HEK293 (cell line): Measurements from ENCODE around the gene NOA1.

Experiments used
- CTCF ChIP-seq: fragments of 450-650 bp; formaldehyde crosslinking; IDR thresholded peaks from 2 replicates; pipeline ENCODE4 v1.5.1; 2016; ENCODE audit warnings: missing biosample characterization, missing genetic modification characterization
- HOXD13 ChIP-seq: sonication (generic); formaldehyde crosslinking; IDR thresholded peaks from 2 replicates; pipeline ENCODE4 v1.8.0; 2022; ENCODE audit warnings: missing genetic modification reagents, borderline replicate concordance
- PBX3 ChIP-seq: sonication (generic); formaldehyde crosslinking; IDR thresholded peaks from 2 replicates; pipeline ENCODE4 v1.8.1; 2022; ENCODE audit warnings: mild to moderate bottlenecking, moderate library complexity, missing genetic modification reagents
- ZBTB10 ChIP-seq: fragments of 450-650 bp; formaldehyde crosslinking; IDR thresholded peaks from 2 replicates; pipeline ENCODE4 v1.5.1; 2016; ENCODE audit warnings: missing biosample characterization, missing genetic modification characterization
- ZBTB11 ChIP-seq: fragments of 450-650 bp; formaldehyde crosslinking; conservative IDR thresholded peaks from 2 replicates; pipeline ENCODE4 v1.5.1; 2016; ENCODE audit warnings: low read depth, missing biosample characterization, missing genetic modification characterization
- ZNF530 ChIP-seq: fragments of 450-650 bp; formaldehyde crosslinking; IDR thresholded peaks from 2 replicates; pipeline ENCODE4 v1.5.1; 2016; ENCODE audit warnings: low read depth, missing biosample characterization, missing genetic modification characterization

- TF ChIP-seq CTCF (tag by site-specific recombination) = no peak
- TF ChIP-seq PBX3 (CRISPR knock-in tag) = no peak
- TF ChIP-seq ZNF530 = no peak
- TF ChIP-seq ZBTB11 (tag by site-specific recombination) = no peak
- no peak for TF ChIP-seq HOXD13 (CRISPR knock-in tag)
- TF ChIP-seq ZBTB10 (tag by site-specific recombination) = no peak
These were observed 18.3 kb downstream of the NOA1 start for GRCh38 chr4:56959100-56959499.
